Neural progenitor cell (in vitro differentiated cells): ENCODE results near the gene PDLIM4.

Experiments used
- CTCF ChIP-seq: fragments of 200-600 bp; sonication (generic); IDR thresholded peaks from 2 replicates; pipeline ENCODE4 v1.5.1; 2017; ENCODE audit warnings: antibody characterized with exemption, mild to moderate bottlenecking
- EZH2 ChIP-seq: fragments of 200-600 bp; sonication (generic); IDR thresholded peaks from 2 replicates; pipeline ENCODE4 v1.6.1; 2017; ENCODE audit warnings: antibody characterized with exemption, mild to moderate bottlenecking, moderate library complexity
- EZH2phosphoT487 ChIP-seq: fragments of 200-600 bp; sonication (generic); IDR thresholded peaks from 2 replicates; pipeline ENCODE4 v1.6.1; 2017; ENCODE audit warnings: antibody characterized with exemption

GRCh38 chr5:132309679-132310078 lies 52.2 kb downstream of the PDLIM4 start:
- TF ChIP-seq EZH2 (no peak), CTCF (no peak), EZH2phosphoT487 (no peak)
